Testis (tissue), 3 donors: ENCODE results near the gene GAL3ST3. TPM values are rescaled to one million over a fixed set of nuclear protein-coding genes. Genes with fewer than 3 reads are reported as not detected.

ENCODE experiments used
- DNase-seq: peaks from one replicate; pipeline ENCODE4 v3.0.0-alpha.2; 2019
- H3K27ac ChIP-seq, 2 donors: fragments of 200-600 bp; sonication (generic); one replicate each; pipeline ENCODE4 v1.5.1; 2019
- H3K27me3 ChIP-seq: fragments of 200-600 bp; sonication (generic); one replicate; pipeline ENCODE4 v1.5.1; 2019
- H3K36me3 ChIP-seq: fragments of 200-600 bp; sonication (generic); one replicate; pipeline ENCODE4 v1.5.1; 2017; ENCODE audit warnings: low read depth; ENCODE audit errors: missing control alignments
- H3K4me1 ChIP-seq: fragments of 200-600 bp; sonication (generic); one replicate; pipeline ENCODE4 v1.5.1; 2019
- H3K4me3 ChIP-seq, 2 donors: fragments of 200-600 bp; sonication (generic); one replicate each; pipeline ENCODE4 v1.5.1; 2017 to 2019
- H3K9me3 ChIP-seq: fragments of 200-600 bp; sonication (generic); one replicate; pipeline ENCODE4 v1.5.1; 2017
- CTCF ChIP-seq, 3 experiments: fragments of 450-650 bp in 2 of 3; fragments of 200-600 bp in 1 of 3; sonication (generic) in 1 of 3; IDR thresholded peaks; one replicate each; pipeline ENCODE4 v1.5.1; 2016 to 2019; ENCODE audit warnings: antibody characterized with exemption in 3 of 3, mild to moderate bottlenecking in 2 of 3, moderate library complexity in 1 of 3
- POLR2A ChIP-seq: fragments of 450-650 bp; IDR thresholded peaks from one replicate; pipeline ENCODE4 v1.6.1; 2017; ENCODE audit warnings: antibody characterized with exemption, mild to moderate bottlenecking, moderate library complexity
- WGBS, 2 donors: methylation state at CpG; one replicate each; pipeline ENCODE4 v1.1.5; 2018; 5-methylcytosine and 5-hydroxymethylcytosine counted together
- intact Hi-C: fragments of 100-400 bp; cut with DNase I; formaldehyde crosslinking; loops from one replicate; pipeline ENCODE4 v1.15.1; 2023; ENCODE audit warnings: low total_unique reads
- polyA plus RNA-seq: library from polyadenylated mRNA; stranded (reverse); fragments of 350-450 nt; fragmentation: Illumina TruSeq; extraction: RNeasy Lipid Tissue Mini Kit (QIAGEN cat#74804); gene quantifications from one replicate; pipeline ENCODE4 v1.2.3, GENCODE V29; 2014; ENCODE audit warnings: low read depth, low replicate concordance; ENCODE audit not compliant: insufficient read depth
- total RNA-seq, 2 donors: library from RNA; depleted of rRNA; stranded (reverse); fragments of >200 nt; gene quantifications; one replicate each; pipeline ENCODE4 v1.2.3, GENCODE V29; 2016

The GAL3ST3 gene
- total and polyA plus RNA-seq, 3 donors from 2014 or later = 0.84 to 4.0 (median 2.0) TPM

- peaks cover 6% of the 10 kb centered on the region for H3K4me1 ChIP-seq
- no peaks in the 10 kb centered on the region for H3K9me3 ChIP-seq
- H3K36me3 ChIP-seq = no peaks in the 10 kb centered on the region
- intact Hi-C loops = no loop called here
- DNase-seq = no peak
- WGBS, 2 donors = 87 to 92% methylated on average over 18 to 25 of the region's 25 CpGs
- no peak for TF ChIP-seq POLR2A
- TF ChIP-seq CTCF (IDR thresholded peaks at IDR 0.05) = no peak
- no peak overlapping the region for H3K4me3 ChIP-seq
- no peaks in the 10 kb centered on the region for H3K27me3 ChIP-seq
- H3K27ac ChIP-seq = no peak overlapping the region
These were observed 28.2 kb downstream of the GAL3ST3 start for GRCh38 chr11:66020618-66021357.

GRCh38 chr11:66020212-66020611 is 28.7 kb downstream of the GAL3ST3 start:
- no peaks in the 10 kb centered on the region for H3K36me3 ChIP-seq
- WGBS, 2 donors = 57 to 67% methylated on average over 8 of the region's 8 CpGs
- intact Hi-C loops = no loop called here
- DNase-seq = no peak
- no peak overlapping the region for H3K27ac ChIP-seq
- TF ChIP-seq CTCF (IDR thresholded peaks at IDR 0.05) (no peak), POLR2A (no peak)
- H3K27me3 ChIP-seq = no peaks in the 10 kb centered on the region
- H3K9me3 ChIP-seq = no peaks in the 10 kb centered on the region
- no peak overlapping the region for H3K4me3 ChIP-seq
- peaks cover 6% of the 10 kb centered on the region for H3K4me1 ChIP-seq

GRCh38 chr11:66017321-66017720 is 31.6 kb downstream of the GAL3ST3 start:
- DNase-seq = no peak
- Histone ChIP-seq H3K4me1 (peaks cover 1% of the 10 kb centered on the region), H3K27me3 (no peaks in the 10 kb centered on the region), H3K4me3 (no peak overlapping the region), H3K9me3 (no peaks in the 10 kb centered on the region), H3K27ac (no peak overlapping the region), H3K36me3 (no peaks in the 10 kb centered on the region)
- intact Hi-C loops = no loop called here
- WGBS, 2 donors = 72 to 81% methylated on average over 4 of the region's 4 CpGs
- TF ChIP-seq CTCF (IDR thresholded peaks at IDR 0.05) (no peak), POLR2A (no peak)

- no peaks in the 10 kb centered on the region for H3K9me3 ChIP-seq
- no peaks in the 10 kb centered on the region for H3K4me1 ChIP-seq
- TF ChIP-seq POLR2A (no peak), CTCF (IDR thresholded peaks at IDR 0.05) (no peak)
- 83 to 89% methylated on average over 1 to 9 of the region's 10 CpGs for WGBS, 2 donors
- no peak overlapping the region for H3K27ac ChIP-seq
- no peaks in the 10 kb centered on the region for H3K27me3 ChIP-seq
- H3K4me3 ChIP-seq = no peak overlapping the region
- intact Hi-C loops = no loop called here
- H3K36me3 ChIP-seq = no peaks in the 10 kb centered on the region
- DNase-seq = no peak
These were observed 32.2 kb downstream of the GAL3ST3 start for GRCh38 chr11:66016793-66017177.
